RKO (cell line): ENCODE results near the gene SARDH.
A peak's percentile ranks its signal among the peaks of the same experiment; 100 is the strongest.

Experiments used
- DNase-seq: peaks from one replicate; pipeline ENCODE4 v3.0.0-alpha.2; 2016; ENCODE audit warnings: low spot score

The SARDH gene

DNA sequence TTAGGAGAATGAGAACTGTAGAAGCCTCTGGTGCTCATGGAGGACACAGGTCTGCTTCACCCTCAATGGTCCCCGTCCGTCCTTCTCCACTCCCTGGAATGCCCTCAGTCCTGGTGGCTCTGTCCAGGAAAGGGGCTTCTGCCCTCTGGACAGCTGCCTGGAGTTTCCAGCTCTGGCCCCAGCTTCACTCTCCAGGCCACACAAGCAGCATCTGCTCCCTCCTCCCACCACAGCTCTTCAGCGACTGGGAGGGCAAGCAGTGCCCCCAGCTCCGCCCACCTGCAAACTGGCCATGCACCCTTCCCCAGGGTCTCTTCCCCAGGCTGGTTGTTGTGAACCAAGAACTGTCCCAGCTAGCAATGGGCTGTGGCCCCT is 4.7 kb downstream of the SARDH start:
- DNase-seq: no peak

DNA sequence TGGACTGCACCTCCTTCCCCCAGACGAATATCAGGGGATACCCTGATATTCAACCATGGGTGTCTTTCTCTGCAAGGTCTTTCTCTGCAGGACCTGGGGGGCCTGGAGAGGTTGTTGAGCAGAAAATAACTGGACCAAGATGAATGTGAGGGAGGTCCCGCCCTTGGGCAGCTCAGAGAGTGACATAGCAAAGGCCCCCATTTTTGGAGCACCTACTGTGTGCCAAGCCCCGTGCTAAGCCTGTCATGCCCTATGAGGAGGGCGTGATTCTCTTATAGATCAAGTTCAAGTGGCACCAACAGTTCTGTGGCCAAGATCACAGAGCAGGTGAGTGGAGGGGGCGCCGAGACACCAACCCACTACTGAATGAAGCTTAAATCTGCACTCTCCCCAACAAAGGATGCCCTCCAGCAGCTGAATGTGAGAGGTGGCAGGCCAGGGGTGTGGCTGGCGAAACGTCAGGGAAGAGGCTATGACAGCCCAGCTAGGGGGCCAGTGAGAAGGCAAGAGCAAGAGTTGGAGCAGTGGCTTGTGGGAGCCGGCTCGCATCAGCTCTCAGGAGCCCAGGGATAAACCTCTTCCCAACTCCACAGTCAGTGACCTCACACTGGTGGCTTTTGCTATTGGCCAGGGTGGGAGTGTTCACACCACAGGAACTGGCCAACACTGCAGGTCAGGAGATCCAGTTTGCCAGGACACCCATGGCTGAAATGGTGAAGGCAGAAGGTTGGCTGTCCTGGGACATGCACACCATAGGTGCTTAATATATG is 5.3 kb downstream of the SARDH start:
- DNase-seq: peak; percentile 30

DNA sequence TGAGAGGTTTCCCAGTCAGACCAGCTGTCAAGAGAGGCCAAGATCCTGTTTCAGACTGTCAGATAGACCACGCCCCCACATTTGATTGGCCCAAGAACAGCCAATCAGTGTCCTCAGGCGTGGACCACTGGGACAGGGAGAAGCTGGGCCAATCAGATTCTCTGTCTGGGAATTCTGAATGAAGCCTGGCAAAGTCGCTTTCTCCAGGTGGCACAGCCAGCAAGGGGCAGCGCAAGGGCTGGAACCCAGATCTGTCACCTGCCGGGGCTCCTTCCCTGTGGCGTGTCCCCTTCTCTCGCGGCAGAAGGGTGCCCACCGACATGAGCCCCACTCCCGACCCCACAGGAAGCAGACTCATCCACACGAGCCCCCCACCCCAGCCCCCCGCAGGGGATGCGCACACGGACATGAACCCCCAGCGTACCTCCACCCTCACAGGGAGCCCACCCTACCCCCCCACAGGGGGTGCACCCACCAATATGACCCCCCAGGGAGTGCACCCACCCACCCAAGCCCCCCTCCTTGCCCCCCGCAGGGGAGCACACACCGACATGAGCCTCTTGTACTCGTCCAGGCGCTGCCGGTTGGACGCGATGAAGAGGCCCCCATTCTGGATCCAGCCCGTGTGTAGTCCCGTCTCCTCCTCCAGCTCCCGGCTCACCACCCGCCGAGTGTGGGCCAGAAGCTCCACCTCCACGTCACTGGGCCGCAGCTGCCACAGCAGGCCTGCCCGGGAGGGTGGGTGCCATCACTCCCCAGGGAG is 6.1 kb downstream of the SARDH start:
- peak; percentile 85 for DNase-seq

DNA sequence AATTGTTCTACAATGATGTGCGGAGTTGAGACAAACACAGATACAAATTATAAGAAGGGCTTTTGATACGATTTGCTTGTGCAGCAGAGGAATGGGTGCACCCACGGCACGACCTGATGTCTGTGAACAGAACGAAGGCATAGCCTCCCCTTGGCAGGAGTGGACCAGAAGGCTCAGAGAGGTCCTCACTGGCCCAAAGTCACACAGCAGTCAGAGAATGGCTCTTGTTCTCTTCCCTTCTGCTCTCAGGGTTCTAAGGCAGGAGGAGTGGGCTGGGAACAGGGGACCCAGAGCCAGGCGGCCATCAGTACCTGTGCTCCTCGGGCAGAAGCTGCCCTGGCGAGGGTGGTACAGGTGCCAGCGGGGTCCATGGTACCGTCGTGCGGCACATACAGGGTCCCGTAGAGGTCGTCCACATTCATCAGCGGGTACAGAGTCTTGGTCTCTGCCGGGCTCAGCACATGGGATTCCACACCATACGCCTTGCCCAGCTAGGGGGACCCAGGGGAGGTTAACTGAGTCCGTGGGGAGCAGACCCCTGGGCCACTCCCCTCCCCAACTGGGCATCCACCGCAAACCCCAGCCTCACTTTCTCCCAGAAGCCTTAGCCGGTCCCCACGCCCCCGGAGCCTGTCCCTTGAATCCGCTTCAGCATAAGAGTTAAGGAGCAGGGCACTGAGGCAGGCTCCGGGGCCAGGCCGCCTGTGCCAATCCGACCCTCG is 7.0 kb downstream of the SARDH start:
- no peak for DNase-seq

DNA sequence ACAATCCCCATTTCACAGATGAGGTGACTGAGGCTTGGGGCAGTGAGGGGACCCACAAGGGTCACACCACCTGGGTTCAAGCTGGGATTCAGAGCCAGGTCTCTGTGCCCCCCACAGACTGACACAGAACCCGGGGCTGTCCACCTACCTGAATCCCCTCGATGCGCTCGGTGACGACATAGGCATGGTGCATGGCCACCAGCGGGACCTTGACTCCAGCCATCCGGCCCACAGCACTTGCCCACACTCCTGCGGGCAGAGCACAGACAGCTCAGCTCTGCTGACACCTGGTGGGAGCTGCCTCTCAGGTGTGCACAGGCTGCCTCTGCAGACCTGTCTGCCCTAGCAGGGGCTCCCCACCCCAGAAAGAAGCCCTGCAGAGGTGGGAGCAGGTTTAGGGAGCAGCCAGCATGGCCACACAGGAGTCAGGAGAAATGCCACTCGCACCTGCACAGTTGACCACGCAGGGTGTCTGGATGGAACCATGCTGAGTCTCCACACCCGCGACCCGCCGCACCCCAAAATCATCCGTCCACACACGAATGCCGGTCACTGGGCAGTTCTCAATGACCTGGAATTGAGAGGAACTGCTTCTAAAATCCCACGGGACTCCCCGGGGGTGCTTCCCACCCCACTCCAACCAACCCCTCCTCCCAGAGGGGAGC is 8.4 kb downstream of the SARDH start:
- DNase-seq: no peak

DNA sequence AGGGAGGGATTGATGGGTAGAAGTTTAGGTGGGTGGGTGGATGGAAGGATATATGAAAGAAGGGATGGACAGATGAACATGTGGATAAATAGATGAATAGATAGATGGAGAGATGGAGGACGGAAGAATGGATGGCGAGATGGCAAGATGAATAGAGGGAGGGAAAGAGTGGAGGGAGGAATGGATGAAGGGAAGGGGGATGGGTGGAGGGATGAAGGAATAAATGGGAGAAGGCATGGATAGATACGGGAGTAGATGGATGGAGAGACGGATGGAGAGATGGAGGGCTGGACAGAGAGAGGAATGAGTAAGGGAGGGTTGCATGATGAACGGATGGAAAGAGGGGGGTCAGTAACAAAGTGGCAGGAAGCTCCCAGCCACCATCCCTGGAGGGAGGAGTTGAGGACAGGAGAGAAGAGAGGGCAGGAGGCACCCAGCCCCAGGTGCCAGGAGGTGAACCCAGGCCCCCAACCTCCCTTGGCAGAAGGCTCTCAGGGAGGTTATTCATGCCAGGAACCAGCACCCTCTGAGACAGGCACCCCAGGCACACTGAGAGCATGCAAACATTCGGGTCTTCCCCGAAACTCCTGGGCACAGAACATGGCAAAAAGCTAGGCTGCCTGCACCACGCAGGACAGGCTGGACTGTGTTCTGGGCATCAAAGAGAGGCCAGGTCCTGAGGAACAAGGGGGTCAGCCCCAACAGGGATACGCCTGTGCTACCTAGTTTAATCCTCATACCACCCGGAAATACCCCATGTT is 9.1 kb downstream of the SARDH start:
- DNase-seq: no peak

DNA sequence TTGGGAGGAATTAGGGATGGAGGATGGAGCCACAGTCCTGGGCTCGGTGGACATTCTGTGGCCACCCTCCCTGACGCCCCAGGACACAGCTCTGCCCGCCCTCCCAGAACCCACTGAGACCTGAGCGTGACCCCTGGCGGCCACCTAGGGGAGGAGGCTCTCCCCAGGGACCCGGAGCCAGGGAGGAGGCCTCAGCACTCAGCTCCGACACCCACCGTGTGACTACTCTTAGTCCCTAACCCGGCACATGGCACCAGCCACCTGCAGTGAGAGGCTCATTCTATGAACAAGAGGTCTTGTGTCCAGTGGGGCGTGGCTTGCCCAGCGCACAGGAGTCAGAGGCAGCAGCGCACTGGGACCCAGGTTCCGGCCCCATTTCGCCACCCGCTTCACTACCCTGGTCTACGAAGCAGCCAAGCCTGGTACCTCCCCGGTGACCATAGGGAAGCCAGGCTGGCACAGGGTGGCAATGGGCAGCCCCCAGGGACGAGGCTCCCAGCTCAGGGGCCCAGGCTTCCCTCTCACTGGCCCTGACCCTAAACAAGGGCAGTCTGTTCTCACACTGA is 10.2 kb downstream of the SARDH start:
- DNase-seq: no peak

DNA sequence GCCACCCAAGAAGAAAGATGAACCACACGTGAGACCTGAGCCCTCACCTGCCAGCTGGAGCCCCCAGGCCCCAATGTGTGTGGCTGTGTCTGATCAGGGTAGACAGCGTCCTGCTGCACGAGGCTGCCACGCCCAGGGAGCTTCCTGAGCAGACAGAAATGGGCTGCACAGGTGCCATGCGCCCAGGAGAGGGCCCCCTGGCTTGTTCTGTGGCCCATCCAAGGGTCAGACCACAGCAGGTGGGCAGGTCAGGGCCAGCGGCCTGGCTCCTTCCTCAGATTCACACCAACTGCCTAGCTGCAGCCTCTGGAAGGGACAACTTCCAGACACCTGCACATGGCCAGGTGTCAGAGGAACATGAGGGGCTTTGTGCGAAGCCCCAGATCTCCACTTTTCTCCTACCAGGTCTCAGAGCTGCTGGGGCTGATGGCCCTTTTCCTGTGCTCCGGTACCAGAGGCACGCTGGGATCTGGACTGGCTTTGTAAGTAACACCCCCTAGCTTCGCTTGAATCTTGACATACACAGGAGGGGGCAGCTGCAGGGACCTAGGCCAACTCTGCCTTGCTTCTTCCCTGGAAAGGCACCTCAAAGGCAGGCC is 10.8 kb downstream of the SARDH start:
- DNase-seq: no peak

DNA sequence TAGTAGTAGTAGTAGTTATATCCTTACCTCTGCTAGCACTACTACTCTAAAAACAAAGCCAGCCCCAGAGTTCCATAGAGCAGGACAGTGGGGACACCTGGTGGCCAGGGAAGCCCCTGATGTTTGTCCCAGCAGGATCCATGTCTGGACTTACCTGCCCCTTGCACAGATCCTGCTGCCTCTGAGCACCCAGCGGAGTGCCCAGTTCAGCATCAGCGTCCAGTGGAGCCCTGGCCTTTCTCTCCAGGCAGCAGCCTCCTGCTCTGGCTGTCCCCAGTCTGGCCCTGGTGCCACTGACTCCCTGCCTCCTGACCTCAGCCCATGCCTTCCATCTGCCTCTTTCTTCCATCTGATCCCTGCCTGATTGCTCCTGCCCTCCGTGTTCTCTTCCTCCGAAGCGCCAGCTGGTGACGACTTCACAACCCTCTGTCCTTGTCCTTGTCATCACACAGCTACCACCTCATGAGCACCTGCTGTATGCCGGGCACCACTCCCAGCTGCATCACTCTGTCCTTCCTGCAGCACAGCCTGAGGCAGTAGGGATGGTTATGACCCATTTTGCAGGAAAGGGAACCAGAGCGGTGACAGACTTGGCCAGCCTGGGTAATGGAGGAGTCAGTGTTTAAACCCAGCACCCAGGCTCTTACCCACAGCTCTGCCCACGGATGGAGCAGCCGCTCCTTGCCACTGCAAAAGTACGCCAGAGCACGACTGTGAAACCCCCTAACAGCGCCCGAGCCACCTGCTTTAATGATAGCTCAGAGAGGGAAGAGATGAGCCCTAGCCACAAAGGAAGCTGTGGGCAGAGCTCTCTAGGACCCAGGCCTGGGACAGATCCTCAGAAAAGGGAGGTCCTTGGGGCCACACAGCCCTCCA is 11.5 kb downstream of the SARDH start:
- peak; percentile 72 for DNase-seq

DNA sequence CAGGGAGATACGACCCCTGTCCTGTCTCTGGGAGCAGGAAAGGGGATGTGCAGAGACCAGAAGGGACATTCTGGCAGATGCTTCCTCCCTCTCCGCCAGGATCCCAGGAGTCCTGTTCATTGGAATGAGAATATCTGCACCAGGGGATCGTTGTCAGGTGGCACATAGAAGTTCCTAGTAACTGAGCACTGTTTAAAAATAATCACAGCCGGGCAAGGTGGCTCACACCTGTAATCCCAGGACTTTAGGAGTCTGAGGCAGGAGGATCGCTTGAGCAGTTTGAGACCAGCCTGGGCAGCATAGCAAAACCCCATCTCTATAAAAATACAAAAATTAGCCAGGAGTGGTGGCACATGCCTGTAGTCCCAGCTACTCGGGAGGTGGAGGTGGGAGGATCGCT is 12.3 kb downstream of the SARDH start:
- no peak for DNase-seq

DNA sequence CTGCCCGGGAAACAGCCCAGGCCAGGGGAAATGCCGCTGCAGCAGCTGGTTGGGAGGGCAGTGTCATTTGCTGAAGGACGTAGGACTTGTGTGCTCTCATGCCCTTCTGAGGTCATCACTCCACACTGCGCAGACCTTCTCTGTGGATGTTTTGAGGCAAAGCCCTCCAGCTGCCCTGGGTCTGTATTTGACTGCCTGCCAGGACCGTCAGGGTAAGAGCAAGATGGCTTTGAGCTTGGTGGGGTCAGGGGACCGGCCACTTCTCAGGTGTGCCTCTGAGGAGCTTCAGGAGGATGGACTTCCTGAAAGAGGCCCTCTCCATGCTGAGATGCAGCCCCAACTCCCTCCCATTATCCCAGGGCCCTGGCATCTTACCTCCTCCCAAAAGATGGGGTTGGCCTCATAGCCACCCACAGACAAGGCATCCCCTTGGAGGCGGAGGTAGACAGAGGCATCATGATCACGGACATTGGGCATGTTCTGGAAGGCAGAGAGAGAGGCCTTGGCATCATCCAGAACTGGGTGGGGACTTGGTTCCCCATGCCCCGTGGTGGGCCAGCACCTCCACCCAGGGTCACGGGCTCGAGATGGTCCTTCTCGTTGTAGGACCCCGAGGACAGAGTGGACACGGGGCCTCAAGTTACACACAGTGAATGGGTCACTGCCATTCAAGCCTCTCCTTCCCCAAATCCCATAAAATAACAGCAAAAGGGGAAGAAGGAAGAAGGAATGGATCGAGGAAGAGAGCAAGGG is 19.4 kb downstream of the SARDH start:
- DNase-seq: no peak

DNA sequence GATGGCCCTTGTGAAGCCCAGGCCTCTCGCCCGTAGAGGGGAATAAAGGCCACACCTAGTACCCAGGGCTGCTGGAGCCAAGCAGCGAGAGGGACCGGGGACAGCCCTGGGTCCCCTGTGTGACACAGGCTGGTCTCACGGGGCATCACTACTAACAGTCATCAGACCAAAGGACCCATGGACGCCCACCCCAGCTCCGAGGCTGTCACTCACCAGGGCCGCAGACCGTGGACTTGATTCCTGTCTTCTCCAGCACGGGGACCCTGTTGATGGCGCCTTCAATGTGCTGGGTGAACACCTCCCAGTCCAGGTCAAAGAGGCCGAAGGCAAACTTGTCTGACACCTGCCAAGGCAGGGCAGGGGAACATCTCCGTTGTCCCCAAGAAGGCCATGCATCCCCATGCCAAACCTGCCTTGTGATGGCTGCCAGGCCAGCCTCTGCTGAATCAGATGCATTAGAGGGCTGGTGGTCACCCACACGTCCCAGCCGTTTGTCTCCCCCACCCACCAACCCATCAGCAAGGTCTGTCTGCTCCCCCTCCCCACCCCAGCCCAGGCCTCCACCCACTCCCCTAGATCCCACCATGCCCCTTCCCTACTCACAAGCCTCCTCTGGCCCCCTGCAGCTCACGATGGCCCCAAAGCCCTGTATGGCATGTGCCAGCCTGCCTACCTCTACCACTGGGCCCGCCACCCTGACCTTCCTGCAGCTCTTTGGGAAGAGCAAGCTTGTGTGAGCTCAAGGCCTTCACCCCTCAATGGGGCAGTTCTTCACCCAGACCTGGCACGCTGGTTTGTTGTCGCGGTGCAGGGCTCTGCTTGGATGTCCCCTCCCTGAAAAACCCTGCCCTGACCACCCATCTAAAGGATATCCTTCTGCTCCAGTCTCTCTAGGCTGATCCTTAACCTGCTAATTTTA is 20.8 kb downstream of the SARDH start:
- no peak for DNase-seq

DNA sequence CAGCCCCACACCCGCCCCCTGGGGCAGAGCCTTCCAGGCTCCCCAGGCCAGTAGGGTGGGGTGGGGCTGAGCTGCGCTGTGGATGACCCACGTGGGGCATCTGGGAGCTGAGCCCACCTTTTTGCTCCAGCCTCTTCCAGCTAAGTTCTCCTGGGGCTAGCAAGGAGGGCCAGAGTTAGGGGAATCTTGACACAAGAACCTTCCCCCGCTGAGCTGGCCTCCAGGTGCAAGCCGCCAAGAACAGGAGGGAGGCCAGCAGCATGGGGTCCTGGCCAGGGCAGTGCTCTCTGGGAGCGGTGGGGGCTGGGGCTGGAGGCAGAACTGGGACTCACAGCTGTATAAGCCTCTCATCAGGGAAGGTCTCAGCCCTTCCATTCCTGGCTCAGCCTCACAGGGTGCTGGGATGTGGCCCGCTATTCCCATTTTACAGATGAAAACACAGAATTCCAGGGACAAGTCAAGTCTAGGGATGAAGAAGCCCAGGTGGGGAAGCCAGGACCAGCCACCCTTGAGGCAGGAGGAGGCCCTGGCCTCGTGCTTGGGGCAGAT is 21.5 kb downstream of the SARDH start:
- DNase-seq: no peak

DNA sequence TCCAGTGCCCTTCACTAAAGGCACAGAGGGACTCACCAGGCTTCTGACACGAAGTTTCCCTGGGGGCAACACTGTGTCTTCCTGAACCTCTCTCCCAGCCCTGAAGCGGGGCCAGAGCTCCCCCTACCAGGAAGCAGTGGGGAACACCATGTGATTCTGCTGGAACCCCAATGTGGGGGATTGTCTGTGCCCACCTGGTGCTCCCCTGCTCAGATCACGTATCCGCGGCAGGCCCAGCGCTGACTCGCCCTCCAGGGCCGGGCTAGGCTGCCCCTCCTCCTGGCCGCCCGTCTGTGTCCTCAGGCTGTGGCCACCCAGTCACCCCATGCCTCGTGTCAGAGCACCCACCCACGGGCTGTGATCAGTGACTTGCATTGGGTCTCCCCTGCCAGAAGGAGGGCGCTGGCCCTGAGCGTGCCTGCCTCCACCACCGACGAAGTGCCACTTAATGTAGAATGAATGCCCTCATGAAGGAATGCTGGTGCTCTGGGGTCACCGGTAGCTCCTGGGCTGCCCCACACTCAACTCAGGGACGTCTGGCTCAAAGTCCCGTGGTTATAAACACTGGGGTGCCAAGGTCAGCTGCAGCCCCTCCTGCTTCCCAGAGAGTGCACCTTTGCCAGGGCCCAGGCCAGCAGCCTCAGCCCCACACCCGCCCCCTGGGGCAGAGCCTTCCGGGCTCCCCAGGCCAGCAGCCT is 22.1 kb downstream of the SARDH start:
- no peak for DNase-seq

DNA sequence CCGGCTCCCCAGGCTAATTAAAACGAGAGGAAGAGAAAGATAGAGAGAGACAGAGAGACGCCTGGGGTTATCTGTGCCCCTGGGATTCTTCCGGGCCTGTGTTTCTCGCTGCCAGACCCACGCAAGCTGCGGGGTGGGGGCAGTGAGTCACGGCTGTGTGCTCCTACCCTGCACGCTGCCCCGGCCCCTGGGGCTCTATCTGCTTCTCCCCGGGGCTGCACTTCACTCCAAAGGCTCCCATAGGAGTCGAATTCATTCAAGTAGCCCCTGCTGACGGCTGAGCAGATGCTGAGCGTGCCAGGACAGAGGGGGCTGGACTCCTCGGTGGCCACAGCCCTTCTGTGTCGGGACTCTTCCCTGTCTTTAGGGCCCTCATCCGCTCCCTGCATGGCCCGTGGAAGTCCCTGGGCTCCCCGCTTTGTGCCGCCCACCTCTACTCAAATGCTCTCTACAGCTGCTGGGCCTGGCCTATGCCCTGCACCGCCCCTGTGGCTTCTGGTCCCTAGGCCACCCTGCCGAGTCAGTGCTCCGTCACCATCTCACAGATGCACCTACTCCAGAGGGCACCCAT is 22.8 kb downstream of the SARDH start:
- no peak for DNase-seq

DNA sequence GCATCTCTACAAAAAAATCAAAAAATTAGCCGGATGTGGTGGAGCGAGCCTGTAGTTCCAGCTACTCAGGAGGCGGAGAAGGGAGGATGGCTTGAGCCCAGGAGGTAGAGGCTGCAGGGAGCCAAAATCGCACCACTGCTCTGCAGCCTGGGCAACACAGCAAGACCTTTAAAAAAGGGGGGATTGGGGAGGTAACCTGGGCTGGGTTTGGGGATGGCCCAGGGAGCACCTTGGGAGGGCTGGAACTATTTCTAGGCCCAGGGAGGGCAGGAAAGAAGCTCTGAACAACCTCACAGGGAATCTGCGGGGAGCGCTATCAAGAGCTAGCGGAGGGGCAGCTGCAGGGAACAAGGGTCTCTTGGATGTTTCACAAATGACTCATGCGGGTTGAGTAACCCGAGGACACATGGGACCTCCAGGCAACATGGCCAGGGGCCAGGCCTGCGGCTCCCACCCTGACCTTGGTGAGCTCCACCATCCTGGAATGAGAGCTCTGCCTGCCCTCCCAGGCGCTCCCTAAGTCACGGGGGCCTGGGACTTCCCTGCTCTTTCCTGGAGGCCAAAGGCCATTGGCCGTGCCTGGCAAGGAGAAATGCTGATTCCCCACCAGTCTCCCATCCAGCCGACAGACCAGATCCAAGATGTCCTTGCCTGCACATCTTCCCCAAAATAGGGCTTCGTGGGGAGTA is 23.4 kb downstream of the SARDH start:
- DNase-seq: no peak
